H1 (cell line): ENCODE measurements around the gene CNTN5. TPM values are rescaled to one million over a fixed set of nuclear protein-coding genes. Genes with fewer than 3 reads are reported as not detected.

Source experiments
- CTCF ChIA-PET: fragments of 300-600 bp; sonication (Branson Sonifier 250); formaldehyde crosslinking; loops from one replicate; lab custom pipeline; 2021; ENCODE audit not compliant: partially characterized antibody; lab: Charles Lee
- POLR2A ChIA-PET: fragments of 300-600 bp; sonication (Branson Sonifier 250); formaldehyde crosslinking; loops from one replicate; lab custom pipeline; 2021; ENCODE audit warnings: inconsistent platforms; ENCODE audit not compliant: partially characterized antibody; lab: Charles Lee
- DNase-seq, 2 experiments: peaks; one replicate each; pipeline versions ENCODE4 v3.0.0 to v3.0.0-alpha.2; 2010 to 2022; ENCODE audit warnings: low spot score in 2 of 2, low read depth in 1 of 2, mixed read lengths in 1 of 2
- FAIRE-seq: peaks from 2 replicates; lab custom pipeline; 2011; peaks lifted over from hg19 to GRCh38; lab: Jason Lieb, UNC
- H2AFZ ChIP-seq: 2 replicates; pipeline ENCODE4 v1.8.1; 2012; ENCODE audit warnings: low read length, inconsistent platforms
- H2AK5ac ChIP-seq: 2 replicates; pipeline ENCODE4 v1.6.1; 2013; ENCODE audit warnings: low read depth, low read length
- H2BK120ac ChIP-seq: replicated peaks from 2 replicates; pipeline ENCODE3; 2013; ENCODE audit warnings: low read depth, low read length, inconsistent platforms
- H2BK12ac ChIP-seq: 2 replicates; pipeline ENCODE4 v1.6.1; 2013; ENCODE audit warnings: low read depth, low read length
- H2BK15ac ChIP-seq: 2 replicates; pipeline ENCODE4 v1.6.1; 2013; ENCODE audit warnings: low read length
- H2BK20ac ChIP-seq: 2 replicates; pipeline ENCODE4 v1.6.1; 2013; ENCODE audit warnings: low read length
- H2BK5ac ChIP-seq: 2 replicates; pipeline ENCODE4 v1.6.1; 2013; ENCODE audit warnings: low read depth, low read length
- H3K14ac ChIP-seq: 2 replicates; pipeline ENCODE4 v1.6.1; 2013; ENCODE audit warnings: inconsistent platforms; ENCODE audit not compliant: insufficient read length
- H3K18ac ChIP-seq: 2 replicates; pipeline ENCODE4 v1.6.1; 2013; ENCODE audit warnings: low read length; ENCODE audit errors: extremely low read depth
- H3K23ac ChIP-seq: 2 replicates; pipeline ENCODE4 v1.6.1; 2013; ENCODE audit warnings: inconsistent platforms; ENCODE audit not compliant: insufficient read length
- H3K23me2 ChIP-seq: 2 replicates; pipeline ENCODE4 v1.6.1; 2013; ENCODE audit warnings: low read depth, low read length
- H3K27ac ChIP-seq: 2 replicates; pipeline ENCODE4 v1.6.1; 2011; ENCODE audit warnings: low read depth, low read length, inconsistent platforms
- H3K27me3 ChIP-seq, 4 experiments: replicated peaks in 1 of 4; 1 replicate in 1 of 4; 2 replicates in 3 of 4; pipeline versions ENCODE4 v1.6.1 to v1.8.1; 2011 to 2013; ENCODE audit warnings: low read length in 3 of 4, mild to moderate bottlenecking in 3 of 4, inconsistent platforms in 2 of 4, mixed read lengths in 2 of 4, moderate library complexity in 1 of 4; ENCODE audit not compliant: control insufficient read depth in 3 of 4, insufficient read depth in 3 of 4; ENCODE audit errors: extremely low read depth in 1 of 4
- H3K36me3 ChIP-seq, 4 experiments: 2 replicates each; pipeline versions ENCODE4 v1.6.1 to v1.8.1; 2011 to 2013; ENCODE audit warnings: mild to moderate bottlenecking in 4 of 4, low read length in 3 of 4, moderate library complexity in 2 of 4, control low read depth in 1 of 4, inconsistent platforms in 1 of 4; ENCODE audit not compliant: insufficient read depth in 4 of 4, control insufficient read depth in 2 of 4
- H3K4ac ChIP-seq: replicated peaks from 2 replicates; pipeline ENCODE3; 2013; ENCODE audit warnings: low read length, low read depth, mixed read lengths, inconsistent platforms; ENCODE audit not compliant: insufficient read length
- H3K4me1 ChIP-seq, 4 experiments: replicated peaks in 1 of 4; 1 replicate in 1 of 4; 2 replicates in 3 of 4; pipeline versions ENCODE4 v1.6.1 to v1.8.1; 2011 to 2013; ENCODE audit warnings: low read length in 3 of 4, inconsistent platforms in 2 of 4, mixed read lengths in 1 of 4; ENCODE audit not compliant: insufficient read depth in 4 of 4, control insufficient read depth in 3 of 4
- H3K4me2 ChIP-seq, 2 experiments: 2 replicates each; pipeline versions ENCODE4 v1.6.1 to v1.8.1; 2011 to 2013; ENCODE audit warnings: low read depth in 2 of 2, low read length in 2 of 2, control low read depth in 1 of 2, inconsistent platforms in 1 of 2, mild to moderate bottlenecking in 1 of 2; ENCODE audit not compliant: insufficient read depth in 1 of 2
- H3K4me3 ChIP-seq, 4 experiments: fragments of 200-600, 300-600 bp in 1 of 4; sonication (generic), shearing (Covaris generic), sonication (Bioruptor Twin) in 1 of 4; 2 replicates each; pipeline versions ENCODE4 v1.5.1 to v1.8.1; 2011 to 2016; ENCODE audit warnings: low read length in 4 of 4, low read depth in 3 of 4, control low read depth in 2 of 4, inconsistent platforms in 2 of 4, mild to moderate bottlenecking in 2 of 4, mixed read lengths in 1 of 4, moderate library complexity in 1 of 4; ENCODE audit not compliant: insufficient read depth in 2 of 4; ENCODE audit errors: extremely low read depth in 1 of 4
- H3K56ac ChIP-seq: replicated peaks from 2 replicates; pipeline ENCODE3; 2013; ENCODE audit warnings: low read depth, mild to moderate bottlenecking, mixed read lengths, low read length, inconsistent platforms; ENCODE audit not compliant: insufficient read length
- H3K79me1 ChIP-seq: 2 replicates; pipeline ENCODE4 v1.6.1; 2013; ENCODE audit warnings: low read depth, low read length, control low read depth
- H3K79me2 ChIP-seq, 2 experiments: 2 replicates each; pipeline versions ENCODE4 v1.6.1 to v1.8.1; 2012 to 2013; ENCODE audit warnings: low read length in 2 of 2, mild to moderate bottlenecking in 2 of 2, inconsistent platforms in 1 of 2; ENCODE audit not compliant: insufficient read depth in 2 of 2, control insufficient read depth in 1 of 2
- H3K9ac ChIP-seq, 4 experiments: replicated peaks in 1 of 4; 1 replicate in 1 of 4; 2 replicates in 3 of 4; pipeline versions ENCODE4 v1.6.1 to v1.8.1; 2011 to 2013; ENCODE audit warnings: low read depth in 3 of 4, low read length in 3 of 4, control low read depth in 2 of 4, mild to moderate bottlenecking in 2 of 4, moderate library complexity in 2 of 4, inconsistent platforms in 1 of 4; ENCODE audit errors: extremely low read depth in 1 of 4
- H3K9me3 ChIP-seq, 2 experiments: 2 replicates each; pipeline versions ENCODE4 v1.6.1 to v1.8.1; 2012 to 2013; ENCODE audit warnings: mild to moderate bottlenecking in 2 of 2, moderate library complexity in 2 of 2, control low read depth in 1 of 2, inconsistent platforms in 1 of 2, low read depth in 1 of 2, low read length in 1 of 2, mixed read lengths in 1 of 2; ENCODE audit not compliant: insufficient read depth in 2 of 2
- H4K20me1 ChIP-seq, 2 experiments: replicated peaks in 1 of 2; 2 replicates each; pipeline versions ENCODE3 to v1.8.1; 2011 to 2013; ENCODE audit warnings: inconsistent platforms in 2 of 2, low read length in 2 of 2, mild to moderate bottlenecking in 1 of 2; ENCODE audit not compliant: insufficient read depth in 2 of 2, control insufficient read depth in 1 of 2
- H4K5ac ChIP-seq: 2 replicates; pipeline ENCODE4 v1.6.1; 2013; ENCODE audit warnings: low read length, low read depth, mixed read lengths, inconsistent platforms; ENCODE audit not compliant: insufficient read length
- H4K8ac ChIP-seq: 2 replicates; pipeline ENCODE4 v1.8.0; 2013; ENCODE audit warnings: mild to moderate bottlenecking, moderate library complexity, low read length, inconsistent platforms; ENCODE audit not compliant: insufficient read depth; ENCODE audit errors: extremely low read depth
- H4K91ac ChIP-seq: replicated peaks from 2 replicates; pipeline ENCODE3; 2013; ENCODE audit warnings: low read length, mixed read lengths, inconsistent platforms; ENCODE audit not compliant: insufficient read length
- CTBP2 ChIP-seq: IDR thresholded peaks from 2 replicates; pipeline ENCODE4 v1.7.0; 2011; ENCODE audit warnings: borderline replicate concordance, mild to moderate bottlenecking, moderate library complexity, mixed read lengths, low read length; ENCODE audit not compliant: insufficient read depth, insufficient read length
- JUN ChIP-seq: IDR thresholded peaks from 2 replicates; pipeline ENCODE4 v1.6.1; 2011; ENCODE audit warnings: low read depth, mild to moderate bottlenecking, improper control_type of control experiment, low read length
- JUND ChIP-seq: IDR thresholded peaks from 2 replicates; pipeline ENCODE4 v1.6.1; 2011; ENCODE audit warnings: mild to moderate bottlenecking, improper control_type of control experiment, low read length
- POU5F1 ChIP-seq: IDR thresholded peaks from 2 replicates; pipeline ENCODE4 v1.6.1; 2011; ENCODE audit warnings: low read depth, mild to moderate bottlenecking, low read length, moderate library complexity
- RAD21 ChIP-seq, 2 experiments: IDR thresholded peaks in 1 of 2; conservative IDR thresholded peaks in 1 of 2; 2 replicates each; pipeline ENCODE4 v1.6.1; 2011; ENCODE audit warnings: low read depth in 2 of 2, low read length in 2 of 2, improper control_type of control experiment in 1 of 2, inconsistent platforms in 1 of 2, mild to moderate bottlenecking in 1 of 2, moderate library complexity in 1 of 2
- RFX5 ChIP-seq: IDR thresholded peaks from 2 replicates; pipeline ENCODE4 v1.6.1; 2011; ENCODE audit warnings: low read depth, low read length, improper control_type of control experiment, borderline replicate concordance
- SP2 ChIP-seq: IDR thresholded peaks from 2 replicates; pipeline ENCODE4 v1.6.1; 2012; ENCODE audit warnings: mild to moderate bottlenecking, low read length, inconsistent platforms
- SRF ChIP-seq: IDR thresholded peaks from 2 replicates; pipeline ENCODE4 v1.6.1; 2011; ENCODE audit warnings: mild to moderate bottlenecking, low read depth, low read length, moderate library complexity
- SUZ12 ChIP-seq: fragments of 200-600 bp; sonication (generic); IDR thresholded peaks from 2 replicates; pipeline ENCODE4 v1.6.1; 2012; ENCODE audit warnings: mild to moderate bottlenecking, inconsistent platforms, low read length, moderate library complexity, mixed read lengths
- polyA plus RNA-seq, 7 experiments: library from polyadenylated mRNA; depleted of rRNA in 3 of 7; stranded (reverse) in 5 of 7; unstranded in 2 of 7; fragments of >200 nt in 5 of 7; fragments of 200-250 nt in 2 of 7; gene quantifications; 1 replicate in 5 of 7; 2 replicates in 1 of 7; 4 replicates in 1 of 7; pipeline versions ENCODE4 v1.2.1 to v1.2.3, GENCODE V29; 2011 to 2013; ENCODE audit warnings: missing spikeins in 2 of 7, mixed read lengths in 2 of 7
- total RNA-seq: library from RNA; stranded (reverse); fragmentation: NEBNext Ultra II Directional; extraction: Animal tissue kit (Norgen Biotek cat#: 25700); gene quantifications from 2 replicates; pipeline ENCODE4 v1.2.1, GENCODE V29; 2021
- TF ChIP-seq, protein P1 (sequence below): IDR thresholded peaks from 2 replicates; pipeline ENCODE4 v1.6.1; 2012; ENCODE audit warnings: inconsistent platforms

CNTN5 gene
- total and polyA plus RNA-seq, 2 of the 8 experiments (the other 6 are each of a cell fraction or from before 2014, with no cell fraction given) = not detected

DNA sequence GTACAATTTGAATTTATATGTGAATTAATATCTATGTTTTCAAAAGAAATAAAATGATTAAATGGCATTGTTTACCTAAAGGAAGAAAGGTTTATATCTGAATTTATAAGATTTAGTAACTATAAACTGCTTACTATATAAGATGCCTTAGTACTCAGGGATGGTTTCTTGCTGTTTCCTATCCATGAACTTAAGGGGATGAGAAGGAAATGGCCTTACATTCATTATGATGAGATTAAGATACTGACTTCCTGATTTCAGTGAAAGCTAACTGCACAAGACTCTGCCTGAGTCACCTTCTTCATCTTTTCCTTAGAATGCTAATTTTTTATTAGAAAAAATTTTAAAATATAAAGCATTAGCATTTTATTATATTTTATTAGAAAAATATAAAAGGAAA lies 1060.1 kb downstream of the CNTN5 start:
- TF ChIP-seq JUN (no peak), CTBP2 (no peak), SP2 (no peak), SUZ12 (no peak), POU5F1 (no peak), RAD21 (IDR thresholded peaks at IDR 0.05 in 1 of 2, conservative IDR thresholded peaks at IDR 0.05 in 1 of 2; ENCODE audit: low read depth in 2 of 2, low read length in 2 of 2) (no peak), RFX5 (no peak), JUND (no peak), SRF (no peak)
- TF ChIP-seq, protein P1, sequence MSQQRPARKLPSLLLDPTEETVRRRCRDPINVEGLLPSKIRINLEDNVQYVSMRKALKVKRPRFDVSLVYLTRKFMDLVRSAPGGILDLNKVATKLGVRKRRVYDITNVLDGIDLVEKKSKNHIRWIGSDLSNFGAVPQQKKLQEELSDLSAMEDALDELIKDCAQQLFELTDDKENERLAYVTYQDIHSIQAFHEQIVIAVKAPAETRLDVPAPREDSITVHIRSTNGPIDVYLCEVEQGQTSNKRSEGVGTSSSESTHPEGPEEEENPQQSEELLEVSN = no peak
- POLR2A ChIA-PET = no interaction called here
- Histone ChIP-seq H3K9me3 (no peaks in the 10 kb centered on the region), H3K79me1 (no peaks in the 10 kb centered on the region), H3K79me2 (no peaks in the 10 kb centered on the region), H3K23ac (no peak overlapping the region), H3K9ac (no peak overlapping the region), H4K5ac (no peak overlapping the region), H3K4ac (no peak overlapping the region), H2BK120ac (no peak overlapping the region), H2BK20ac (no peak overlapping the region), H3K14ac (no peak overlapping the region), H2BK12ac (no peak overlapping the region), H2AK5ac (no peak overlapping the region), H2AFZ (no peak overlapping the region), H4K91ac (no peak overlapping the region), H4K8ac (no peak overlapping the region), H3K18ac (no peak overlapping the region), H3K27me3 (no peaks in the 10 kb centered on the region), H3K36me3 (no peaks in the 10 kb centered on the region), H3K27ac (no peak overlapping the region), H4K20me1 (no peaks in the 10 kb centered on the region), H3K4me2 (no peak overlapping the region), H3K4me3 (no peak overlapping the region), H3K56ac (no peak overlapping the region), H2BK5ac (no peak overlapping the region), H3K4me1 (peaks cover 0 to 5% (median 0%) of the 10 kb centered on the region in 4 experiments; a peak in 2 of 7 replicates), H2BK15ac (no peak overlapping the region), H3K23me2 (no peaks in the 10 kb centered on the region)
- no peak for FAIRE-seq
- DNase-seq = no peak
- CTCF ChIA-PET = interaction anchor here (0.8 to 1.0 kb wide), 2 partner anchors 8 to 13 kb away, joined by 3 read pairs; no protein-coding TSS in a partner anchor
